K562 (cell line): ENCODE measurements around the gene HS3ST3B1. TPM values are rescaled to one million over a fixed set of nuclear protein-coding genes. Genes with fewer than 3 reads are reported as not detected.

ENCODE experiments used
- ATF1 ChIP-seq, 2 experiments: fragments of 450-650 bp in 1 of 2; IDR thresholded peaks; 2 replicates each; pipeline ENCODE4 v1.6.1; 2016; ENCODE audit warnings: missing compliant biosample characterization in 1 of 2, missing genetic modification characterization in 1 of 2
- CBX5 ChIP-seq: IDR thresholded peaks from 2 replicates; pipeline ENCODE4 v1.6.1; 2014; ENCODE audit warnings: low read depth, borderline replicate concordance
- CTCFL ChIP-seq: IDR thresholded peaks from 2 replicates; pipeline ENCODE4 v1.6.1; 2011; ENCODE audit warnings: borderline replicate concordance, low read depth, mild to moderate bottlenecking, moderate library complexity, low read length; ENCODE audit not compliant: insufficient read depth, poor library complexity, severe bottlenecking
- FOXO4 ChIP-seq: fragments of 450-650 bp; formaldehyde crosslinking; IDR thresholded peaks from 2 replicates; pipeline ENCODE4 v1.4.0; 2020; ENCODE audit warnings: mild to moderate bottlenecking, moderate library complexity
- FOXP1 ChIP-seq: sonication (generic); formaldehyde crosslinking; IDR thresholded peaks from 2 replicates; pipeline ENCODE4 v1.8.0; 2022; ENCODE audit warnings: mild to moderate bottlenecking, missing genetic modification reagents
- HDAC1 ChIP-seq, 2 experiments: fragments of 450-650 bp; IDR thresholded peaks; 2 replicates each; pipeline ENCODE4 v1.6.1; 2016 to 2017; ENCODE audit warnings: inconsistent platforms in 1 of 2, mild to moderate bottlenecking in 1 of 2, moderate library complexity in 1 of 2
- LEF1 ChIP-seq: fragments of 450-650 bp; IDR thresholded peaks from 2 replicates; pipeline ENCODE4 v1.6.1; 2016; ENCODE audit warnings: mild to moderate bottlenecking
- MYC ChIP-seq, 2 experiments: fragments of 250-450 bp in 1 of 2; sonication (Bioruptor Pico) in 1 of 2; IDR thresholded peaks; 2 replicates each; pipeline versions ENCODE4 v1.5.1 to v1.6.1; 2012 to 2021; ENCODE audit warnings: low read depth in 2 of 2, borderline replicate concordance in 1 of 2, improper control_type of control experiment in 1 of 2, low read length in 1 of 2, mild to moderate bottlenecking in 1 of 2, moderate library complexity in 1 of 2
- NFYB ChIP-seq: IDR thresholded peaks from 2 replicates; pipeline ENCODE4 v1.6.1; 2011; ENCODE audit warnings: mild to moderate bottlenecking, moderate library complexity; ENCODE audit not compliant: insufficient read length; ENCODE audit errors: extremely low read depth
- ZKSCAN1 ChIP-seq: fragments of 150-350 bp; IDR thresholded peaks from 2 replicates; pipeline ENCODE4 v1.6.1; 2016; ENCODE audit warnings: low read depth, low read length
- ZNF121 ChIP-seq: sonication (generic); formaldehyde crosslinking; conservative IDR thresholded peaks from 2 replicates; pipeline ENCODE4 v1.8.0; 2022; ENCODE audit warnings: missing genetic modification reagents
- ZNF224 ChIP-seq: sonication (generic); formaldehyde crosslinking; IDR thresholded peaks from 2 replicates; pipeline ENCODE4 v1.8.0; 2022; ENCODE audit warnings: mild to moderate bottlenecking, missing genetic modification reagents
- ZNF311 ChIP-seq: fragments of 250-450 bp; sonication (Bioruptor Pico); IDR thresholded peaks from 2 replicates; pipeline ENCODE4 v1.4.0; 2020; ENCODE audit warnings: mild to moderate bottlenecking, moderate library complexity
- polyA plus RNA-seq, 8 experiments: library from polyadenylated mRNA; depleted of rRNA in 4 of 8; stranded (reverse) in 5 of 8; unstranded in 3 of 8; fragments of >200 nt; fragmentation: Nextera tagmentation in 2 of 8; fragmentation: Illumina TruSeq in 1 of 8; extraction: Ambion mirVana in 2 of 8; extraction: Trizol in 1 of 8; gene quantifications; 2 replicates each; pipeline versions ENCODE4 v1.2.1 to v1.2.3, GENCODE V29; 2011 to 2014; ENCODE audit warnings: inconsistent platforms in 1 of 8, missing spikeins in 1 of 8
- total RNA-seq, 7 experiments: library from RNA; depleted of rRNA in 6 of 7; stranded (reverse); fragments of >200 nt in 6 of 7; fragmentation: Illumina TruSeq in 2 of 7; extraction: Trizol in 2 of 7; gene quantifications; 2 replicates each; pipeline versions ENCODE4 v1.2.1 to v1.2.3, GENCODE V29; 2011 to 2021; ENCODE audit warnings: low replicate concordance in 1 of 7
- TF ChIP-seq, protein P1 (sequence below): fragments of 250-450 bp; sonication (Bioruptor Pico); IDR thresholded peaks from 2 replicates; pipeline ENCODE4 v1.4.0; 2020; ENCODE audit warnings: borderline replicate concordance
- TF ChIP-seq, protein P2 (sequence below): IDR thresholded peaks from 3 replicates; pipeline ENCODE4 v1.6.1; 2011; ENCODE audit warnings: borderline replicate concordance, mild to moderate bottlenecking, moderate library complexity; ENCODE audit not compliant: insufficient read length; ENCODE audit errors: extremely low read depth
- TF ChIP-seq, protein P3 (sequence below): fragments of 250-450 bp; sonication (Bioruptor Pico); IDR thresholded peaks from 2 replicates; pipeline ENCODE4 v1.5.0; 2021

The HS3ST3B1 gene
- total and polyA plus RNA-seq, 9 of the 15 experiments (the other 6 are each of a cell fraction or from before 2014, with no cell fraction given) = 1.9 to 12.9 (median 3.7) TPM

DNA sequence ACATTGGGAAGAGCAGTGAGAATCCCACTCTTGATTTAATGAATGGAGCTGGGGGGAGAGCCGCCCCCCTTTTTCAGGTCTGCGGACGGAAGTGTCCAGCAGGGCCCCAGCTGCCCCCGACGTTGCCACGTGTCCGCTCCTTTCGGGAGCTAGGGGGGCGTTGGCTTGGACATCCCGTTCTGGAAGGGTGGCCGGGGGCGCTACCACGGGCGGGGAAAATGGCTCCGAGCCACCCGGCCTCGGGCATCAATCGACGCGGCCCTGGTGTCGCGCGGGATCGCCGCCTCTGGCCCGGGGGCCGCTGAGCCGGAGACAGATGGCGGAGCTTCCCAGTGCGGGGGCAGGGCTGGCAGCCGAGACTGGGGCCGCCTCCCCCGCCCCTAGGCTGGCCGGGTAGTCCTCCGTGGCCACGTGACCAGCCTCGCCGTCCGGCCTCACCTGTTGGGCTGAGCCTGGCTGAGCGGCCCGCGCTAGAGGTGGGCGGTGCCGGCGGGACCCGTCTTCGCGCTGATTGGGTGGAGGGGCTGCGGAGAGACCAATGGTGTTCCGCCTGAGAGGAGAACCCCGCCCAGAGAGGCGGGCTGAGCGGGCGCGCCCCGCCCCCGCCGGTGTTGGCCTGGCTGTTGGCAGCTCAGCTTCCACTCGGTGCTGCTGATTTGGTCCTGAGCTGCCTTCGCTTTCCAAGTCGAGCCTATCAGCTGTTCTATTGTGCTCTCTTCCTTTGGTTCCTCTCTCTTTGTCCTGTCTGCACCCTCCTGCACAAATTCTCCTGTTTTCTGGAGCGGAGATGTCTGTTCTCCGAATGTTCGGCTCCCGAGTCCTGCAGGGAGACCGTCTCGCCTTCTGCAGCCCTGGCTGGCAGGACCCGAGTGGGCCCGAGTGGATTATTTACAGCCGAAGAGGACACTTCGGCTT, 8.3 kb downstream of the HS3ST3B1 start (continued):
- TF ChIP-seq FOXO4 (CRISPR knock-in tag) (no peak), ZNF311 (CRISPR knock-in tag) (no peak), ZKSCAN1 (no peak), CTCFL (no peak), HDAC1 (IDR thresholded peaks at IDR 0.05) (peak in 1 of 2 experiments; percentile 88; a peak in 2 of 4 replicates), FOXP1 (CRISPR knock-in tag) (no peak), ZNF121 (no peak), MYC (IDR thresholded peaks at IDR 0.05; ENCODE audit: low read depth, low read length) (peak; percentile 80; the same call in 1 of the 2 replicates), MYC (CRISPR knock-in tag; IDR thresholded peaks at IDR 0.05; ENCODE audit: borderline replicate concordance, low read depth) (peak; percentile 47; the same call in 1 of the 2 replicates), LEF1 (no peak), ZNF224 (CRISPR knock-in tag) (no peak), NFYB (peak; percentile 74), CBX5 (no peak), ATF1 (CRISPR knock-in tag; IDR thresholded peaks at IDR 0.05) (no peak), ATF1 (tag; IDR thresholded peaks at IDR 0.05) (peak; percentile 56; the same call in 1 of the 2 replicates)
- TF ChIP-seq, protein P1, sequence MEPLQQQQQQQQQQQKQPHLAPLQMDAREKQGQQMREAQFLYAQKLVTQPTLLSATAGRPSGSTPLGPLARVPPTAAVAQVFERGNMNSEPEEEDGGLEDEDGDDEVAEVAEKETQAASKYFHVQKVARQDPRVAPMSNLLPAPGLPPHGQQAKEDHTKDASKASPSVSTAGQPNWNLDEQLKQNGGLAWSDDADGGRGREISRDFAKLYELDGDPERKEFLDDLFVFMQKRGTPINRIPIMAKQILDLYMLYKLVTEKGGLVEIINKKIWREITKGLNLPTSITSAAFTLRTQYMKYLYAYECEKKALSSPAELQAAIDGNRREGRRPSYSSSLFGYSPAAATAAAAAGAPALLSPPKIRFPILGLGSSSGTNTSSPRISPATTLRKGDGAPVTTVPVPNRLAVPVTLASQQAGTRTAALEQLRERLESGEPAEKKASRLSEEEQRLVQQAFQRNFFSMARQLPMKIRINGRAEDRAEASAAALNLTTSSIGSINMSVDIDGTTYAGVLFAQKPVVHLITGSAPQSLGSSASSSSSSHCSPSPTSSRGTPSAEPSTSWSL (CRISPR knock-in tag) = no peak
- TF ChIP-seq, protein P2, sequence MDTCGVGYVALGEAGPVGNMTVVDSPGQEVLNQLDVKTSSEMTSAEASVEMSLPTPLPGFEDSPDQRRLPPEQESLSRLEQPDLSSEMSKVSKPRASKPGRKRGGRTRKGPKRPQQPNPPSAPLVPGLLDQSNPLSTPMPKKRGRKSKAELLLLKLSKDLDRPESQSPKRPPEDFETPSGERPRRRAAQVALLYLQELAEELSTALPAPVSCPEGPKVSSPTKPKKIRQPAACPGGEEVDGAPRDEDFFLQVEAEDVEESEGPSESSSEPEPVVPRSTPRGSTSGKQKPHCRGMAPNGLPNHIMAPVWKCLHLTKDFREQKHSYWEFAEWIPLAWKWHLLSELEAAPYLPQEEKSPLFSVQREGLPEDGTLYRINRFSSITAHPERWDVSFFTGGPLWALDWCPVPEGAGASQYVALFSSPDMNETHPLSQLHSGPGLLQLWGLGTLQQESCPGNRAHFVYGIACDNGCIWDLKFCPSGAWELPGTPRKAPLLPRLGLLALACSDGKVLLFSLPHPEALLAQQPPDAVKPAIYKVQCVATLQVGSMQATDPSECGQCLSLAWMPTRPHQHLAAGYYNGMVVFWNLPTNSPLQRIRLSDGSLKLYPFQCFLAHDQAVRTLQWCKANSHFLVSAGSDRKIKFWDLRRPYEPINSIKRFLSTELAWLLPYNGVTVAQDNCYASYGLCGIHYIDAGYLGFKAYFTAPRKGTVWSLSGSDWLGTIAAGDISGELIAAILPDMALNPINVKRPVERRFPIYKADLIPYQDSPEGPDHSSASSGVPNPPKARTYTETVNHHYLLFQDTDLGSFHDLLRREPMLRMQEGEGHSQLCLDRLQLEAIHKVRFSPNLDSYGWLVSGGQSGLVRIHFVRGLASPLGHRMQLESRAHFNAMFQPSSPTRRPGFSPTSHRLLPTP = no peak
- TF ChIP-seq, protein P3, sequence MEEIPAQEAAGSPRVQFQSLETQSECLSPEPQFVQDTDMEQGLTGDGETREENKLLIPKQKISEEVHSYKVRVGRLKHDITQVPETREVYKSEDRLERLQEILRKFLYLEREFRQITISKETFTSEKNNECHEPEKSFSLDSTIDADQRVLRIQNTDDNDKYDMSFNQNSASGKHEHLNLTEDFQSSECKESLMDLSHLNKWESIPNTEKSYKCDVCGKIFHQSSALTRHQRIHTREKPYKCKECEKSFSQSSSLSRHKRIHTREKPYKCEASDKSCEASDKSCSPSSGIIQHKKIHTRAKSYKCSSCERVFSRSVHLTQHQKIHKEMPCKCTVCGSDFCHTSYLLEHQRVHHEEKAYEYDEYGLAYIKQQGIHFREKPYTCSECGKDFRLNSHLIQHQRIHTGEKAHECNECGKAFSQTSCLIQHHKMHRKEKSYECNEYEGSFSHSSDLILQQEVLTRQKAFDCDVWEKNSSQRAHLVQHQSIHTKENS (CRISPR knock-in tag) = no peak
